Esophagus squamous epithelium (tissue), 5 donors: ENCODE results near the gene RIC8B. TPM values are rescaled to one million over a fixed set of nuclear protein-coding genes. Genes with fewer than 3 reads are reported as not detected.

Experiments
- DNase-seq: peaks from one replicate; lab custom pipeline; 2025; lab: John Stamatoyannopoulos, UW
- H3K27ac ChIP-seq, 4 donors: fragments of 200-600 bp; sonication (generic); one replicate each; pipeline ENCODE4 v1.5.1; 2016 to 2019; ENCODE audit warnings: mild to moderate bottlenecking in 1 of 4
- H3K27me3 ChIP-seq, 4 donors: fragments of 200-600 bp; sonication (generic); 1 replicate in 3 of 4; 2 replicates in 1 of 4; pipeline versions ENCODE4 v1.5.1 to v1.6.0; 2017 to 2021; ENCODE audit warnings: antibody characterized with exemption in 1 of 4
- H3K36me3 ChIP-seq, 3 donors: fragments of 200-600 bp; sonication (generic); one replicate each; pipeline ENCODE4 v1.5.1; 2016 to 2019
- H3K4me1 ChIP-seq, 3 donors: fragments of 200-600 bp; sonication (generic); one replicate each; pipeline ENCODE4 v1.5.1; 2017 to 2019
- H3K4me3 ChIP-seq, 4 donors: fragments of 200-600 bp; sonication (generic); 1 replicate in 3 of 4; 2 replicates in 1 of 4; pipeline ENCODE4 v1.5.1; 2016 to 2019; ENCODE audit warnings: mild to moderate bottlenecking in 2 of 4, moderate library complexity in 1 of 4
- H3K9me3 ChIP-seq, 3 donors: fragments of 200-600 bp; sonication (generic); one replicate each; pipeline ENCODE4 v1.5.1; 2016 to 2019
- CTCF ChIP-seq, 6 experiments: fragments of 450-650 bp in 4 of 6; fragments of 200-600 bp in 2 of 6; sonication (generic) in 2 of 6; IDR thresholded peaks; one replicate each; pipeline ENCODE4 v1.5.1; 2016 to 2019; ENCODE audit warnings: antibody characterized with exemption in 6 of 6, mild to moderate bottlenecking in 4 of 6, moderate library complexity in 4 of 6
- POLR2A ChIP-seq, 4 donors: fragments of 450-650 bp; IDR thresholded peaks; one replicate each; pipeline ENCODE4 v1.6.1; 2017; ENCODE audit warnings: antibody characterized with exemption in 4 of 4, mild to moderate bottlenecking in 4 of 4, moderate library complexity in 3 of 4
- WGBS, 2 donors: methylation state at CpG; one replicate each; pipeline ENCODE4 v1.1.5; 2018; 5-methylcytosine and 5-hydroxymethylcytosine counted together
- intact Hi-C: fragments of 100-400 bp; cut with DNase I; formaldehyde crosslinking; loops from one replicate; pipeline ENCODE4 v1.15.0; 2022
- total RNA-seq, 4 donors: library from RNA; depleted of rRNA; stranded (reverse); fragments of >200 nt; gene quantifications; one replicate each; pipeline ENCODE4 v1.1.0, GENCODE V29; 2016
- donor health status: DM: yes; HTN: yes; CAD: no.

The RIC8B gene
- total RNA-seq, 4 donors from 2014 or later, result 2.7 to 7.3 (median 5.0) TPM

DNA sequence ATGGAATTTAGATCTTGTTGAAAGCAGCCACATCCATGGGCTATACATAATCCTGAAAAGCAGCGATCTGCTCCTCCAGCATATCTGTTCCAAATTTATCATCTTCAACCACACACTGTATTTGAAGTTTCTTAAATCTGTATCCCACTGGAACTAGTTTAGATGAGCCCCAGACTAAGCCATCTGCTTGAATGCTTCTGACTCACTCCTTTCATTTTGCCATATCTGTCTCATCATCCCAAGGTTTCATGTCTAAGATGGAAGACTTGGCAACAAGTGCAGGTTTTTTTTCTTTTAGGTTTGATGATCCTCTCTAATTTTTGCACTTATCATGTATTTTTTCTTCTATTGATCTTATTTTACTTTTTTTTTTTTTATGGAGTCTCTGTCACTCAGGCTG is 126.8 kb downstream of the RIC8B start:
- no peaks in the 10 kb centered on the region for H3K9me3 ChIP-seq
- H3K27ac ChIP-seq, result no peak overlapping the region
- no peak overlapping the region for H3K4me3 ChIP-seq
- intact Hi-C loops, result no loop called here
- peaks cover 0 to 11% (median 5%) of the 10 kb centered on the region in 3 donors for H3K4me1 ChIP-seq
- DNase-seq, result no peak
- no peaks in the 10 kb centered on the region for H3K36me3 ChIP-seq
- 32 to 38% methylated on average over 1 of the region's 1 CpG for WGBS, 2 donors
- no peak for TF ChIP-seq CTCF (IDR thresholded peaks at IDR 0.05)
- TF ChIP-seq POLR2A (IDR thresholded peaks at IDR 0.05), result no peak
- peaks cover 0 to 64% (median 0%) of the 10 kb centered on the region in 4 donors for H3K27me3 ChIP-seq

GRCh38 chr12:106902053-106902452 is 127.6 kb downstream of the RIC8B start:
- H3K9me3 ChIP-seq, result no peaks in the 10 kb centered on the region
- H3K4me3 ChIP-seq, result no peak overlapping the region
- 91 to 93% methylated on average over 11 of the region's 11 CpGs for WGBS, 2 donors
- H3K27me3 ChIP-seq, result peaks cover 0 to 65% (median 0%) of the 10 kb centered on the region in 4 donors
- DNase-seq, result no peak
- TF ChIP-seq CTCF (IDR thresholded peaks at IDR 0.05) (no peak), POLR2A (IDR thresholded peaks at IDR 0.05) (no peak)
- intact Hi-C loops, result no loop called here
- no peak overlapping the region for H3K27ac ChIP-seq
- H3K4me1 ChIP-seq, result peaks cover 0 to 11% (median 5%) of the 10 kb centered on the region in 3 donors
- no peaks in the 10 kb centered on the region for H3K36me3 ChIP-seq

- WGBS, 2 donors, result 16 to 19% methylated on average over 10 to 20 of the region's 28 CpGs
- Histone ChIP-seq H3K9me3 (no peaks in the 10 kb centered on the region), H3K27me3 (peaks cover 0 to 64% (median 0%) of the 10 kb centered on the region in 4 donors), H3K4me3 (peak overlapping the region in 3 of 4 donors; percentile 29 to 64 (median 40)), H3K36me3 (no peaks in the 10 kb centered on the region), H3K27ac (no peak overlapping the region), H3K4me1 (peaks cover 0 to 11% (median 5%) of the 10 kb centered on the region in 3 donors)
- DNase-seq, result no peak
- TF ChIP-seq CTCF (IDR thresholded peaks at IDR 0.05) (no peak), POLR2A (IDR thresholded peaks at IDR 0.05) (no peak)
- intact Hi-C loops, result no loop called here
These were observed 128.9 kb downstream of the RIC8B start for GRCh38 chr12:106903241-106903945.

DNA sequence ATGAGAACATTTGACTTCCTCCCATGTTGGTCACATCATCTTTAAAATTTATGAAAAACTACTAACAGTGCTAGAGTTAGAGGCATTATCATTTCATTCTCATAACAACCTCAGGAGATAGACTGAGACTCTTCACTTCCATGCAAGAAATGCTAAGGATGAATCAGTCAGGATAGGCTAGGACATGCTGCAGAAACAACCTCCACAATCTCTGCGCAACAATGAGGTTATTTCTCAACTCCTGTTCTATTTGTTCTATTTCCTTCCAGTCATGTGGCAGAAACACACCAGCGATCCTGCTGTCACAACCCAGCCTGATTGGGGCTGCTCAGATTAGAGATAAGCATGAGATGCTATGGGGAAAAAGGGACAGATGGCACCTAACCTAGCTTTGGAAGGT is 132.2 kb downstream of the RIC8B start:
- Histone ChIP-seq H3K36me3 (no peaks in the 10 kb centered on the region), H3K9me3 (no peaks in the 10 kb centered on the region), H3K4me1 (peaks cover 0 to 11% (median 5%) of the 10 kb centered on the region in 3 donors), H3K27ac (no peak overlapping the region), H3K27me3 (peaks cover 0 to 65% (median 0%) of the 10 kb centered on the region in 4 donors), H3K4me3 (no peak overlapping the region)
- intact Hi-C loops, result no loop called here
- no peak for DNase-seq
- TF ChIP-seq CTCF (IDR thresholded peaks at IDR 0.05) (no peak), POLR2A (IDR thresholded peaks at IDR 0.05) (no peak)
- WGBS, 2 donors, result 50 to 51% methylated on average over 2 of the region's 2 CpGs

- TF ChIP-seq CTCF (IDR thresholded peaks at IDR 0.05), result no peak
- no peak for TF ChIP-seq POLR2A (IDR thresholded peaks at IDR 0.05)
- intact Hi-C loops, result no loop called here
- no peak for DNase-seq
- Histone ChIP-seq H3K4me1 (peaks cover 0 to 11% (median 5%) of the 10 kb centered on the region in 3 donors), H3K4me3 (no peak overlapping the region), H3K9me3 (no peaks in the 10 kb centered on the region), H3K27me3 (peaks cover 0 to 65% (median 0%) of the 10 kb centered on the region in 4 donors), H3K36me3 (no peaks in the 10 kb centered on the region), H3K27ac (no peak overlapping the region)
- WGBS, 2 donors, result 22 to 41% methylated on average over 1 to 3 of the region's 5 CpGs
These were observed 132.9 kb downstream of the RIC8B start for GRCh38 chr12:106907411-106907810.
